ENCODE results near the gene BSN. TPM values are rescaled to one million over a fixed set of nuclear protein-coding genes. Genes with fewer than 3 reads are reported as not detected.
A peak's percentile ranks its signal among the peaks of the same experiment; 100 is the strongest.

BSN gene
- total RNA-seq, 6 experiments from 2014 or later: 0.31 to 0.68 (median 0.50) TPM

DNA sequence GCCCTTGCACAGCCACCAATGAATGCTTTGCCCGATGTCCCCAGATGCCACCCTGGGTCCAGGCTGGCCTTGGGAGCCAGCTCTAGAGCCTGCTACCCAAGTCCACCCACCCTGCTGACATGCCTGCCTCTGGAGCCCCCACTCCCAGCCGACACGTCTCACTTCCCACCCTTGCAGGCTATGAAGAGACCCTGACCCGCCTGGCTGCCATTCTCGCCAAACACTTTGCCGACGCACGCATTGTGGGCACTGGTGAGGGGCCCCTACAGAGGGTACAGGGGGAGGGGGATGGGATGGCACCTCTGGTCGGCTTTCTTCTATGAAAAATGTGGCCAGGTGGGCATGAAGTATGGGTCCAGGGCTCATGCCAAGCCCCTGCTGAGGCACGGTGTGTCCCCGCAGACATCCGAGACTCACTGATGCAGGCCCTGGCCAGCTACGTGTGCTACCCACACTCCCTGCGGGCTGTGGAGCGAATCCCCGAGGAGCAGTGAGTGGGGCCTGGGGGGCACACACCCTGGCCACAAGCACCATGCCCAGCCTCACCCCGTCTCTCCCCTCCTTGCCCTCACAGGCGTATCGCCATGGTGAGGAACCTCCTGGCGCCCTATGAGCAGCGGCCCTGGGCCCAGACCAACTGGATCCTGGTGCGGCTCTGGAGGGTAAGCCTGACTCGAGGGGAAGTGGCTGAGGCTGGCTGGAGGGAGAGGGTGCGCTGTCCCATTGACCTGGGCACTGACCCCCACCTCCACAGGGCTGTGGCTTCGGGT is 159.2 kb downstream of the BSN start:
- WGBS (ENCODE audit: insufficient coverage, low coverage, low lambda C conversion rate, missing lambda C conversion rate): 96% methylated on average over 8 of the region's 25 CpGs
- DNase-seq: peak in 1 of 3 donors; percentile 38
- intact Hi-C loops (cut with DNase I): no loop called here

DNA sequence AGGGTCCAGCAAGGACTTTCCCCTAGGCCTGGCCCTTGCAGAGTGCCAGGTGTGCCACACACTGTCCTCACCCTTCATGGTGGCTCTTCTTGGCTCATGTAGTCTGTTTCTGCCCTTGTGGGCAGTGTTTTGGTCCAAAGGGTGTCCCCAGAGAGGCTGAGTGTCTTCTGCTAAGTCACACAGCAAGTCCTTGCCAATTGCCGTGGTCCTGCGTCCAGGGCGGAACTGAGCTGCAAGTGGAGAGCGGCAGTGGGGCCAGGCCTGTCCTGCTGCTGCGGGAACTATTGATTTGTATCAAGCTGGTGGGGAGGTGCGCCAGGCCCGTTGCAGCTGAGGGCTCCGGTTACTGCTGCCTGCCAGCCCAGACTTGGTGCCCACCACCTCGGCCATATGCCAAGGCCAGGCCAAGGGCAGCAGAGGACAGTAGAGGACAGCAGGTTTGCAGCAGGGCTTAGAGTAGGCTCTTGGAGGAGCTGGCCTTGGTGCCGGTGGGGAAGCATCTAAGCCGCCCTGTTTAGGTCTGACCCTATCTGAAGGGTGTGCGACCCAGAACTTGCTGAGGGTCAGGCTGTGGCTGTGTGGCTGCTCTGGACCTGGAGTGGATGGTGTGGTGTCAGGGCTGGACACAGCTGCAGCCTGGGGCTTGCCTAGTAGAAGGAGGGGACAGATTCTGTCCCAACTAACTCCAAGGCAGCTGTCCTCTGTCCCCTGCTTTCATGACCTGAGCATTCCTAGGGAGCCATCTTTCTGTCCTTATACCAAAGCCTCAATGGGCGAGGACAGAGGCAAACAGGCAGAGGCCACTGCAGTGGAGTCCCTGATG is 160.7 kb downstream of the BSN start:
- Histone ChIP-seq H3K27me3 (no peaks in the 10 kb centered on the region), H3K36me3 (peaks cover 0 to 19% (median 5%) of the 10 kb centered on the region in 4 donors), H3K9me3 (no peaks in the 10 kb centered on the region), H3K4me3 (no peak overlapping the region), H3K4me1 (peaks cover 0 to 10% (median 0%) of the 10 kb centered on the region in 4 donors), H3K27ac (no peak overlapping the region)
- ATAC-seq (no peak), DNase-seq (peak in 1 of 3 donors; percentile 41)
- TF ChIP-seq, protein P1, sequence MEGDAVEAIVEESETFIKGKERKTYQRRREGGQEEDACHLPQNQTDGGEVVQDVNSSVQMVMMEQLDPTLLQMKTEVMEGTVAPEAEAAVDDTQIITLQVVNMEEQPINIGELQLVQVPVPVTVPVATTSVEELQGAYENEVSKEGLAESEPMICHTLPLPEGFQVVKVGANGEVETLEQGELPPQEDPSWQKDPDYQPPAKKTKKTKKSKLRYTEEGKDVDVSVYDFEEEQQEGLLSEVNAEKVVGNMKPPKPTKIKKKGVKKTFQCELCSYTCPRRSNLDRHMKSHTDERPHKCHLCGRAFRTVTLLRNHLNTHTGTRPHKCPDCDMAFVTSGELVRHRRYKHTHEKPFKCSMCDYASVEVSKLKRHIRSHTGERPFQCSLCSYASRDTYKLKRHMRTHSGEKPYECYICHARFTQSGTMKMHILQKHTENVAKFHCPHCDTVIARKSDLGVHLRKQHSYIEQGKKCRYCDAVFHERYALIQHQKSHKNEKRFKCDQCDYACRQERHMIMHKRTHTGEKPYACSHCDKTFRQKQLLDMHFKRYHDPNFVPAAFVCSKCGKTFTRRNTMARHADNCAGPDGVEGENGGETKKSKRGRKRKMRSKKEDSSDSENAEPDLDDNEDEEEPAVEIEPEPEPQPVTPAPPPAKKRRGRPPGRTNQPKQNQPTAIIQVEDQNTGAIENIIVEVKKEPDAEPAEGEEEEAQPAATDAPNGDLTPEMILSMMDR (IDR thresholded peaks at IDR 0.05): no peak
- TF ChIP-seq POLR2A (IDR thresholded peaks at IDR 0.05): no peak
- no CpG with 5 or more reads among the region's 13 CpGs for WGBS (ENCODE audit: insufficient coverage, low coverage, low lambda C conversion rate, missing lambda C conversion rate)
- intact Hi-C loops (cut with DNase I): no loop called here

More for the DNA sequence above, 159.2 kb downstream of the BSN start:
- no peak overlapping the region for H3K27ac ChIP-seq
- H3K4me3 ChIP-seq: no peak overlapping the region
- no peak for TF ChIP-seq POLR2A (IDR thresholded peaks at IDR 0.05)
- TF ChIP-seq, protein P1 (IDR thresholded peaks at IDR 0.05): no peak
- peaks cover 0 to 22% (median 5%) of the 10 kb centered on the region in 4 donors for H3K36me3 ChIP-seq
- H3K27me3 ChIP-seq: no peaks in the 10 kb centered on the region
- H3K4me1 ChIP-seq: no peaks in the 10 kb centered on the region
- no peaks in the 10 kb centered on the region for H3K9me3 ChIP-seq
- no peak for ATAC-seq

DNA sequence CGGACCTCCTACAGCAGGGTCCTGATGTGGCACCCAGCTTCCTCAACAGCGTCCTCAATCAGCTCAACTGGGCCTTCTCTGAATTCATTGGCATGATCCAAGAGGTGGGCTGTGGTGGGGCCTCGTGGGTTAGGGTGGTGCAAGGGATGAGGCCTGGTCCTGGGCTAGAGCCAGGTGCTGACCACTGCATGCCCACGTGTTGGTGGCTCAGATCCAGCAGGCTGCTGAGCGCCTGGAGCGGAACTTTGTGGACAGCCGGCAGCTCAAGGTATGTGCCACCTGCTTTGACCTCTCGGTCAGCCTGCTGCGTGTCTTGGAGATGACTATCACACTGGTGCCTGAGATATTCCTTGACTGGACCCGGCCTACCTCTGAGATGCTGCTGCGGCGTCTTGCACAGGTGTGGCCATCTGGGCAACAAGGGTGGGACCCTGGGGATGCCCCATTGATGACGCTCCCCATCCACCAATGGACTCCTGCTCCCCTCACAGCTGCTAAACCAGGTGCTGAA is 161.4 kb downstream of the BSN start:
- no peaks in the 10 kb centered on the region for H3K9me3 ChIP-seq
- TF ChIP-seq, protein P1 (IDR thresholded peaks at IDR 0.05): no peak
- intact Hi-C loops (cut with DNase I): no loop called here
- H3K4me3 ChIP-seq: no peak overlapping the region
- peaks cover 0 to 10% (median 0%) of the 10 kb centered on the region in 4 donors for H3K4me1 ChIP-seq
- no peak for ATAC-seq
- peak in 1 of 3 donors; percentile 51 for DNase-seq
- no peak overlapping the region for H3K27ac ChIP-seq
- peaks cover 0 to 19% (median 6%) of the 10 kb centered on the region in 4 donors for H3K36me3 ChIP-seq
- WGBS (ENCODE audit: insufficient coverage, low coverage, low lambda C conversion rate, missing lambda C conversion rate): 33% methylated on average over 1 of the region's 13 CpGs
- no peaks in the 10 kb centered on the region for H3K27me3 ChIP-seq

DNA sequence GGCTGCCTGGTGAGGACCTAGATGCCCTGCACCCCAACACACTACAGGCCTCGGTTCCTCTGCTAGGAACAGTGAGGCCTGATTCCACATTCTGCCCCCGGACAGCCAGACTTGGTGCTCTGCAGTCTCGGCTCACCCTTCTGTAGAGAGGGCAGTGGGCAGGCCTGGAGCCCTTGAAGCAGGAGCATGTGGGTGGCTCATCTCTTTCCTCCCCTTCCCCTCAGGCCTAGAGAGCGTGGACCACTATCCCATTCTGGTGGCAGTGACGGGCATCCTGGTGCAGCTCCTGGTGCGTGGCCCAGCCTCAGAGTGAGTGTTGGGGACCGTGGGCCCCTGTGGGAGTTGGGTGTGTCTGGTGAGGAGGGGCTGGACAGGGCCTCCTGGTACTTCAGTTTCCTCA is 161.9 kb downstream of the BSN start:
- no peak overlapping the region for H3K27ac ChIP-seq
- H3K4me1 ChIP-seq: peaks cover 0 to 10% (median 0%) of the 10 kb centered on the region in 4 donors
- H3K36me3 ChIP-seq: peaks cover 0 to 24% (median 9%) of the 10 kb centered on the region in 4 donors
- DNase-seq (peak in 1 of 3 donors; percentile 37), ATAC-seq (no peak)
- no peaks in the 10 kb centered on the region for H3K9me3 ChIP-seq
- no peak for TF ChIP-seq POLR2A (IDR thresholded peaks at IDR 0.05)
- TF ChIP-seq, protein P1 (IDR thresholded peaks at IDR 0.05): no peak
- no peak overlapping the region for H3K4me3 ChIP-seq
- intact Hi-C loops (cut with DNase I): no loop called here
- H3K27me3 ChIP-seq: no peaks in the 10 kb centered on the region
- WGBS (ENCODE audit: insufficient coverage, low coverage, low lambda C conversion rate, missing lambda C conversion rate): 63% methylated on average over 1 of the region's 7 CpGs

Data from right lobe of liver (tissue), 6 donors.